Stimulated activated naive CD4-positive, alpha-beta T cell (primary cell): Measurements from ENCODE around the gene MEGF10.
"Not testable (repeated sequence)": the region's sequence is repeated elsewhere in the genome, so short reads cannot be mapped to it uniquely, and the experiment has no call there.

ENCODE experiments used
- DNase-seq, 6 experiments: peaks; one replicate each; lab custom pipeline; 2025; lab: John Stamatoyannopoulos, UW

Gene MEGF10

GRCh38 chr5:127290019-127290945 lies at the start of gene MEGF10:
MEGF10 (plus strand) TSS chr5:127290796; CDS start chr5:127331309, 40,513 bp downstream.
- DNase-seq, result no peak

- DNase-seq, result no peak
These were observed 47.6 kb upstream of the MEGF10 start for GRCh38 chr5:127243011-127243410.

- DNase-seq, result no peak
These were observed 35.8 kb upstream of the MEGF10 start for GRCh38 chr5:127254729-127255284.

- no peak for DNase-seq
These were observed 33.6 kb upstream of the MEGF10 start for GRCh38 chr5:127256886-127257597.

DNA sequence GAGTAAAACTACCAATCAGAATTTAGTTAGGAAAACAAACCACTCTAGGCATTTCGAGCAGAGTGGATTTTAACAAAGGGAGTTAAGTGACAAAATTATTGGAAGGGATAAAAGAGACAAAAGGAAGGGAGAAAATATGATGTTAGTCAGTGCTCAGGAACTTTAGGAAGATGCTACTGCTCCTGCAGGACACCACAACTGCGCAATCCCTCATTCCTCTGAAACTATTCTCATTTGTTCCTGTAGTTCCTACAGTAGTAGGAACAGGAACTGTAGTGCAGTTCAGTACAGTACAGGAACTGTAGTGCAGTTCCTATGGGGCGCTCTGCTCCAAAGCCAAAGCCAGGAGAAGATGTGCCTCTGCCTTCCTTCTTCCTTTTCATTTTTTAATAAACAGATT lies 29.9 kb upstream of the MEGF10 start:
- DNase-seq, result no peak

GRCh38 chr5:127265473-127265872 lies 25.1 kb upstream of the MEGF10 start:
- not testable (repeated sequence) for DNase-seq

- not testable (repeated sequence) for DNase-seq
These were observed 22.3 kb upstream of the MEGF10 start for GRCh38 chr5:127268342-127268741.

GRCh38 chr5:127270713-127271112 lies 19.9 kb upstream of the MEGF10 start:
- DNase-seq, result not testable (repeated sequence)

GRCh38 chr5:127275641-127276193 lies 14.9 kb upstream of the MEGF10 start:
- no peak for DNase-seq

DNA sequence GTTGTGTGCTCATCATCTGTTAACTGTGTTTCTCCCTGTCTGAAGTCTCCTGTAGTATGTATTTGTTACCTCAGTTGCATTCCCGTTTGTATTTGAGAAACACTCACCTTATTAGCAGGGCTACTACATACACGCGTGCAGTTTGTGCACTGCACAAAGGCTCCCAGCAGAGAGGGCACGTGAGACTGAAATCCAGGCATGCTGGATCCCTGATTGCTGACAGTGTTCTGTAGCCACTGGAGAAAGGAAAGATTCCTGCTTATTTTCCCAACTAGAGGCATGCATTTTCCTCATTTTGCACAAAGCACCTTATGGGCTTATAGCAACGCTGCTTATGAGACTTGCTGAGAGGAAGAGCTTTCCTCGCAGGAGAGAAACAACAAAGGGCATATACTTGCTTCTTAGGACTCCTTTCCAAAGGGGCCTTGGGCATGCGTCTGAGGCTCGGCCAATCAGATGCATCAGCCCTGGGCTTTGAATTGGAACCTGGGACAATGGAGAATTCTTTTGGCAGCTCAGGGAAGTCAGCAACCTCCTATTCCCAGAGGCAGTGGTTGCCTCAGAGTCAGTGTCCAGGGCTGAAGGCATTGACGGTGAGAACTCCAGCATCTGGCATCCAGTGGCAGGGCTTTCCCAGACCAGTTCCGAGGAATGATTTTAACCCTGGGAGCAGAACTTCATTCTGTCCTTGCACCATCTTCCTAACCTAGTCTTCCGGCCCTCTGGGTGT lies 9.9 kb upstream of the MEGF10 start:
- DNase-seq, result no peak

DNA sequence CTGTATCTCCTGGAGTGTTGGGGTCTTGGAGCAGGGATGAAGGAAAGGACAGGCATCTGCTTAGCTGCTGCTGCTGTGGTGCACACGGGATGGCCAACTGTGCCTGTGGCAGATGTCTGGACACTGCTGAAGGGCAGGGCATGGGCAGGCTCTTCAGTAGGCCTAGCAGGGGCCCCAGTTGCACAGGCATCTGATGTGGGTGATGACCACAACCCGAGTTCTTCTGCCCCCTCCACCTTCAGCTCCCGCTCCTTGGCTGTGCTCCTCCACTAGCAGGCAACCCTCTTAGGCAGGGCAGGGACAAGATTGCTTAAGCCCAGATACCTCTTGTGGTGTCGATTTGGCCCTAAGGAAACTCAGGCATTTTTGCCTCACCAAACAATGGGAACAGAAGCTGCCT lies 9.0 kb upstream of the MEGF10 start:
- DNase-seq, result no peak

DNA sequence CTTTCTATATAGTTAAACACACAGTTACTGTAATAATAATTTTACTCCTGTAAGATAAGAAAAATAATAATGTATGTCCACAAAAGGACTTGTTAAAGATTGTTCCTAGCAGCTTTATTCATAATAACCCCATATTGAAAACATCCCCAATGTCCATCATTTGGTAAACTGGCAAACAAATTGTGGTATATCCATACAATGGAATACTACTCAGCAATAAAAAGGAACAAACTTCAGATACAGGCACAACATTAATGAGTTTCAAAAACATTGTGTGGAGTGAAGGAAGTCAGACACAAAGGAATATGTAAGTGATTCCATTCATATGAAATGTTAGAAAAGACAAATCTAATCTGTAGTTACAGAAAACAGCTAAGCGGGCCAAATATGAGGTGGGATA lies 1.9 kb upstream of the MEGF10 start:
- no peak for DNase-seq

DNA sequence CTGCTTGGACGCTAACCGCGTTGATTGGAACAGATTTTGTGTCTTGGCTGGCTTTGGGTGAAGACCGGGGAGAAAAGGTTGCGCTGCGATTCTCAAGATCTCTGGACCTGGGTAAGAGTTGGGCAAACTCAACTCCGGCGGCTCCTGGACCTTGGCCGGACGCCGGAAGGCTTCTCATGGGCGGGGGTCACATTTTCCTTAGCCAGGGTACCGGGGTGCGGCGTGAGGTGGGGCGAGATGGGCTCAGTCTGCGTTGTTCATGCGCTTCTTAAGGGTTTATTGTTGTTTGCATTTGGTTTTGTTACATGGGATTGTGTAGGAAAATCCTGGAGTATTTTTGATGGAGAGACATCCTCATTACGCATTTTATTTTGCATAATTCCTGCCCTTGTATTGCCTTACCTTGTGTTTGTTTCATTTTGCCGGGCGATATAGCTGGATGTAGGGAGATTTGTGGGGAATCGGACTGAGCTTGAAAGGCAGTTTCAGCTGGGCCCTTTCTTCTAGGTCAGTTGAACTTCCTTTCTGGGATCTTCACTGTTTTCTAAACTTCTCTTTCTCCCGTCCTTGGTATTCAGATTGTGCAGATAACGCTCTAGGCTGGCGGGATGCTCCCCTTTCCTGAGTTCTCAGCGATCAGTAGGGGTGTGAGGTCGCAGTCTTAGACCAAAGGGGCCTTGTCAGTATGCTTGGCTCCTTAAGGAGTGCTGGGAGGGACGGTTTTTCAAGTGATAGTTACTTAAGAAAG lies 524 bp downstream of the MEGF10 start:
- no peak for DNase-seq

DNA sequence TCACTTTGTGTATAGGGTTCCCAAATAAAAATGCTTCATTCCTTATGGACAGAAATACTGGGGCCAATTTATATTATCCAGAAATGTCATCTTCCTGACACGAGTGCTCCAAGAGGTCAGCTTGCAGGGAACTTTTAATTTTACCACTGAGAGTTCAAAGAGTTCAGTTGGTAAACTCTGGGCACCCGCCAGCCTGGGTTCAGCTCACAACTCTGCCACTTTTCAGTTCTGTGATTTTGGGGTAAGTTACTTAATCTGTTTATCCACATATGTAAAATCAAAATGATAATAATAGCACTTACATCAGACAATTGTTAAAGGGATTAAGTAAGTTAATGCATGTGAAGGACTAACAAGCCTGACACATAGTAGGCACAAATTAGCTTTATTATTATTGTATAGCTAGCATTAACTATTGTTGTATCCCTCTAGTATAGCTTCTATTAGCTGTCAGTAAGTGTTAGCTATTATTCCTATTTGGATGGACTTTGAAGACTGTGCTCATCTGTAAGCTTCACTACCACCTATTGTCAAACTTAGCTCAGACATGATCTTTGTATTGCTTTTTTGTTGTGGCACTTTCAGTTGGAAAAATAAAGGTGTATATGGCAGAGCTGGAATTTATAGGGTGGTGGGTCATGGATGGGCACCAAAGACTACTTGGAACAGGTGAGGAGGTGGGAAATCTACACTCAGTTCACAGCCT lies 1.6 kb downstream of the MEGF10 start:
- DNase-seq, result no peak

GRCh38 chr5:127293373-127293772 lies 2.8 kb downstream of the MEGF10 start:
- DNase-seq, result no peak

DNA sequence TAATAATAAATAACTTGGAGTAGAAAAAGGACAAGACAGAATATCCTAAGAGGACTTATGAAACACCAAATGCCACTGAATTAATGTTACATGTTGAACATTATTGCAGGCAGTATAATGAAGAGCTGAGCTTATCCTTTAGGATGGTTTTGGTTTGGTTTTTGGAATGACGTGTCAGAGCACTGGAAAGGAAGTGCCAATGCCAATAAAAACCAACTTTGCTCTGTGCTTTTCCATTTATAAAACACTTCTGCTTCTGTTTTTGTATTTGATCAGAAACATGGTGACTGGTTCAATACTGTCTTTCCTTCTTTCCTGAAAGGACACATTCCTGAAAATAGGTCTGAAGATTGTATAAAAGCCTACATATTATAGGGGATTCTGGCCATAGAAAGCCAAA lies 4.2 kb downstream of the MEGF10 start:
- no peak for DNase-seq

- DNase-seq, result no peak
These were observed 4.9 kb downstream of the MEGF10 start for GRCh38 chr5:127295454-127295853.

GRCh38 chr5:127296321-127296720 lies 5.7 kb downstream of the MEGF10 start:
- DNase-seq, result no peak

GRCh38 chr5:127296894-127297293 lies 6.3 kb downstream of the MEGF10 start:
- not testable (repeated sequence) for DNase-seq

- no peak for DNase-seq
These were observed 6.9 kb downstream of the MEGF10 start for GRCh38 chr5:127297348-127298035.
